BE2C (cell line): ENCODE measurements around the gene ZFYVE28.

Experiments used
- DNase-seq: peaks from one replicate; pipeline ENCODE4 v3.0.0-alpha.2; 2020
- H3K27me3 ChIP-seq: fragments of 250-450 bp; sonication (Bioruptor Pico); 2 replicates; pipeline ENCODE4 v1.5.1; 2020; ENCODE audit warnings: mild to moderate bottlenecking
- H3K36me3 ChIP-seq: fragments of 250-450 bp; sonication (Bioruptor Pico); 2 replicates; pipeline ENCODE4 v1.5.1; 2020; ENCODE audit warnings: mild to moderate bottlenecking
- H3K4me1 ChIP-seq: fragments of 250-450 bp; sonication (Bioruptor Pico); 2 replicates; pipeline ENCODE4 v1.5.1; 2020
- H3K4me3 ChIP-seq: 2 replicates; pipeline ENCODE4 v1.5.1; 2011; ENCODE audit warnings: low read depth, low read length
- H3K9me3 ChIP-seq: fragments of 250-450 bp; sonication (Bioruptor Pico); 2 replicates; pipeline ENCODE4 v1.5.1; 2020
- CTCF ChIP-seq: IDR thresholded peaks from 2 replicates; pipeline ENCODE4 v1.5.1; 2012; ENCODE audit warnings: mild to moderate bottlenecking, low read depth, low read length

The ZFYVE28 gene

GRCh38 chr4:2271279-2272025, 147.0 kb downstream of the ZFYVE28 start:
- H3K4me1 ChIP-seq: peaks cover 16% of the 10 kb centered on the region
- no peaks in the 10 kb centered on the region for H3K9me3 ChIP-seq
- DNase-seq: no peak
- no peak overlapping the region for H3K4me3 ChIP-seq
- H3K27me3 ChIP-seq: no peaks in the 10 kb centered on the region
- H3K36me3 ChIP-seq: no peaks in the 10 kb centered on the region
- TF ChIP-seq CTCF: no peak

GRCh38 chr4:2270341-2271165, 147.9 kb downstream of the ZFYVE28 start:
- no peak for DNase-seq
- Histone ChIP-seq H3K4me3 (no peak overlapping the region), H3K27me3 (no peaks in the 10 kb centered on the region), H3K36me3 (no peaks in the 10 kb centered on the region), H3K9me3 (no peaks in the 10 kb centered on the region), H3K4me1 (peaks cover 16% of the 10 kb centered on the region)
- TF ChIP-seq CTCF: no peak

- Histone ChIP-seq H3K9me3 (no peaks in the 10 kb centered on the region), H3K36me3 (no peaks in the 10 kb centered on the region), H3K4me3 (no peak overlapping the region), H3K27me3 (no peaks in the 10 kb centered on the region), H3K4me1 (peaks cover 16% of the 10 kb centered on the region)
- DNase-seq: no peak
- no peak for TF ChIP-seq CTCF
Observed at GRCh38 chr4:2269618-2270163, 148.8 kb downstream of the ZFYVE28 start.

GRCh38 chr4:2269206-2269531, 149.3 kb downstream of the ZFYVE28 start:
- TF ChIP-seq CTCF: no peak
- Histone ChIP-seq H3K36me3 (no peaks in the 10 kb centered on the region), H3K4me3 (no peak overlapping the region), H3K4me1 (peaks cover 12% of the 10 kb centered on the region), H3K9me3 (no peaks in the 10 kb centered on the region), H3K27me3 (no peaks in the 10 kb centered on the region)
- no peak for DNase-seq

GRCh38 chr4:2268357-2269205, 149.9 kb downstream of the ZFYVE28 start:
- no peak for TF ChIP-seq CTCF
- Histone ChIP-seq H3K27me3 (no peaks in the 10 kb centered on the region), H3K4me3 (no peak overlapping the region), H3K4me1 (peaks cover 8% of the 10 kb centered on the region), H3K9me3 (no peaks in the 10 kb centered on the region), H3K36me3 (no peaks in the 10 kb centered on the region)
- DNase-seq: no peak
